Retinal pigment epithelial cell (primary cell): ENCODE measurements around the gene CAPN13.

Experiments used
- DNase-seq: peaks from one replicate; pipeline ENCODE4 v3.0.0-alpha.2; 2010; ENCODE audit warnings: low read depth
- H3K4me3 ChIP-seq: 2 replicates; pipeline ENCODE4 v1.5.1; 2011; ENCODE audit warnings: mild to moderate bottlenecking, low read length, control low read depth, moderate library complexity
- TF ChIP-seq, protein P1 (sequence below): conservative IDR thresholded peaks from 2 replicates; pipeline ENCODE4 v1.5.1; 2011; ENCODE audit warnings: low read depth, low read length, control low read depth, inconsistent platforms

The CAPN13 gene

DNA sequence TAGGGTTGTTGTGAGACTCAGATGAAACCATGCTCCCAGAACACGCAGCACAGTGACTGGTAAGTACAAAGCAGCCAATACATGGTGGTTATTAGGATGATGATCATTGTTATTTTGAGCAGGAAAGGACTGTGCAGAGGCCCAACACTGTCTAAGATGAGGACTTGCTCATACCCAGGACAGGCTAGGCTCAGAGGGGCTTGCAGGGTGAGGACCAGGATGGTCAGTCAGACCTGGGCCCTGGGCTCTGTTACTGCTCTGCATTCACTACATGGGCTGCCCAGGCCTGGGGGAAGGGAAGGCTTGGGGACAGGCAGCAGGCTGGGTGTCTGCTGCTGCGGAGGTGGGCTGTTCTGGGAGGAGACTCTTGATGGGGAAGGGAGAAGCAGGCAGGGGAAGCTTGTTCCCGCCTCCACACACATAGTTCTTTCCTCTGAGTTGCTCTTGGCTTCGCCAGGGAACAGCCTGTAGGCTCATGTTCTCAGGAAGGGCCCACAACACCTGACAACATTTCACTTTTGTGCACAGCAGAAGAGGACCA, 17.5 kb downstream of the CAPN13 start:
- TF ChIP-seq, protein P1, sequence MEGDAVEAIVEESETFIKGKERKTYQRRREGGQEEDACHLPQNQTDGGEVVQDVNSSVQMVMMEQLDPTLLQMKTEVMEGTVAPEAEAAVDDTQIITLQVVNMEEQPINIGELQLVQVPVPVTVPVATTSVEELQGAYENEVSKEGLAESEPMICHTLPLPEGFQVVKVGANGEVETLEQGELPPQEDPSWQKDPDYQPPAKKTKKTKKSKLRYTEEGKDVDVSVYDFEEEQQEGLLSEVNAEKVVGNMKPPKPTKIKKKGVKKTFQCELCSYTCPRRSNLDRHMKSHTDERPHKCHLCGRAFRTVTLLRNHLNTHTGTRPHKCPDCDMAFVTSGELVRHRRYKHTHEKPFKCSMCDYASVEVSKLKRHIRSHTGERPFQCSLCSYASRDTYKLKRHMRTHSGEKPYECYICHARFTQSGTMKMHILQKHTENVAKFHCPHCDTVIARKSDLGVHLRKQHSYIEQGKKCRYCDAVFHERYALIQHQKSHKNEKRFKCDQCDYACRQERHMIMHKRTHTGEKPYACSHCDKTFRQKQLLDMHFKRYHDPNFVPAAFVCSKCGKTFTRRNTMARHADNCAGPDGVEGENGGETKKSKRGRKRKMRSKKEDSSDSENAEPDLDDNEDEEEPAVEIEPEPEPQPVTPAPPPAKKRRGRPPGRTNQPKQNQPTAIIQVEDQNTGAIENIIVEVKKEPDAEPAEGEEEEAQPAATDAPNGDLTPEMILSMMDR, result no peak
- H3K4me3 ChIP-seq, result no peak overlapping the region
- DNase-seq, result no peak

DNA sequence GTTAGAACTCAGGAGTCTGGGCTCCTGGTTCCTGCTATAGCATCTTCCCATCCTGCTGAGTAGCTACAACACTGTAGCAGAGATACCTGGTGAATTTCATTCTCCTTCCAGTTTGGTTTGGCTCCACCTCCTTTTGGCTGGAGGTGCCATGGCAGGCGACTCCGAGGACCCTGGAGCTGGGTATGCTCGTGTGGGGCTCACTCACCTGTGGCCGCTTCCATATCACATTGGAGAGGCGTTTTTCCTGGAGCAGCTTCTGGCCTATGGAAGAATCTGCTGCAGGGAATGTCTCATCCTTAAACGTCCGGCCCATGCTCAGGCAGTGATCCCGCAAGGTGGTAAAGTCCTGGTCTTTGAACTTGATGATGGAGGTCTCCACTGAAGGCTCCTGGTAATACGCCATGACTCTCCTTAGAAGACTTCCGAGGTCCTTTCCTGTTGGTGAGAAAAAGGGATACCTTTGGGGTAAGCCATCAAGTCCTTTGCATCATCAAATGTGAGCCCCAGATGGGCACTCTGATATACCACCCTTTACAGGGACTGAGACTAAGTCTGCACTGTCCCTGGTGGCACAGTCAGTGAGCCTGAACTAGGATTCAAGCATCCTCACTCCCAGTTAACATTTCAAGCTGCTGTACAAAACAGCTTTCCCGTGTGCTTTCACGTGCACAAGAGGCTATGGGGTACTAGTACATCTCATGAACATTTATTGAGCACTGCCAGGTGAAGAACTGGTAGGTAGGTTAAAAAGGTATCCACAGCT, 20.1 kb downstream of the CAPN13 start:
- DNase-seq, result no peak
- no peak overlapping the region for H3K4me3 ChIP-seq
- TF ChIP-seq, protein P1, result no peak

DNA sequence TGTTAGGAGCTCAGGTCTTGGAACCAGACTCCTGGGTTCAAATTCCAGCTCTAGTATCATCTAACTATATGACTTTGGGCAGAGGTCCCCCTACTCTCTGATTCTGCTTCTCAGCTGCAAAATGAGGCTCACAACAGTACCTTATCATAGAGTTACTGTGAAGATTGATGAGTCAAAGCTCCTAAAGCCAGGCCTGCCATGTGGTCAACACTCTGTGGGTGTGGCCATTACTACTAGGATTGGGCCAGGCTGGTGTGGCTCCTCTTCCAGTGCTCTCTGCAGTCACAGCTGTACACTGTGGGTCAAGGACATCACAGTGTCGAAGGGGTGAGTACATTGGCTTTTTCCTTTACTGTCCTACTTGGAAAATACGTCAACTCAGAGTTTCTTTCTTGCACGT, 22.6 kb downstream of the CAPN13 start:
- no peak overlapping the region for H3K4me3 ChIP-seq
- TF ChIP-seq, protein P1, result no peak
- DNase-seq, result no peak

DNA sequence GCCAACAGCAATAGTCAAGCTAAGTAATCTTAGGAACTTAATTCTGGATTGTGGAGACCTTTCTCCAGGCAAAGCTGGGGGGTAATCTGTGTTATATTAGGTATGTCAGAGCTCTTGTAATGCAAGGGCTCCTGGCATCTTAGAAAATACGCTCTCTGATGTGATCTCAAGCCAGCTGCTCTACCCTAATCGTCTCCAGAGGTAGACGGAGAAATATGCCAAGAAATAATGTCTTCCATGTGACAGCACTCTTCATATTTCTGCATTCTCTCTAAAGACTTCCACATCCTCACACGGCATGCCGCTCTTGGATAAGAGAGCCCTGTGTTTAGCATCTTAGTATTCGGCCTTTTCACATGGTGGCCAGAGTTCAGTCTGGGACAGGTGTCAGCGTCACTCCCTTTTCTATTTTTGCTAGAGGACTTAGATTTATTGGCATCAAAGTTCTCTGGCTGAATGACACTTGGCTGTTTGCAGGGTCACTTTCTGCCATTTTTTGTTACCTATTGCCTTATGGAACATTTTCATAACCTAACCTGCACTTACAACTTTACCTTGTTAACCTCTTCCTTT, 25.2 kb downstream of the CAPN13 start:
- TF ChIP-seq, protein P1, result no peak
- H3K4me3 ChIP-seq, result no peak overlapping the region
- no peak for DNase-seq

DNA sequence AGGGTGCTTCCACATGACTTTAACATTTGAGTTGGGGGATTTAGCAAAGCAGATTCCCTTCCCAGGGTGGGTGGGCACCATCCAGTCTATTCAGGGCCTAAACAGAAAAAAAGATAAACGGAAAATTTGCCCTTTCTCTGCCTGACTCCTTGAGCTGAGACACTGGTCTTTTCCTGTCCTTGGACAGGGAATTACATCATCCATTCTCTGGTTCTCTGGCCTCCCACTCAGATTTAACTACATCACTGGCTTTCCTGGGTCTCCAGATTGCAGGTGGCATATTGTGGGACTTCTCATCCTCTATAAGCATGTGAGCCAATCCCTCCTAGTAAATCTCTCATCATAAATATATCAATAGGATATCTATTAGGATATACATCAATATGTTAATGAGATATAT, 25.8 kb downstream of the CAPN13 start:
- DNase-seq, result no peak
- TF ChIP-seq, protein P1, result no peak
- H3K4me3 ChIP-seq, result no peak overlapping the region

DNA sequence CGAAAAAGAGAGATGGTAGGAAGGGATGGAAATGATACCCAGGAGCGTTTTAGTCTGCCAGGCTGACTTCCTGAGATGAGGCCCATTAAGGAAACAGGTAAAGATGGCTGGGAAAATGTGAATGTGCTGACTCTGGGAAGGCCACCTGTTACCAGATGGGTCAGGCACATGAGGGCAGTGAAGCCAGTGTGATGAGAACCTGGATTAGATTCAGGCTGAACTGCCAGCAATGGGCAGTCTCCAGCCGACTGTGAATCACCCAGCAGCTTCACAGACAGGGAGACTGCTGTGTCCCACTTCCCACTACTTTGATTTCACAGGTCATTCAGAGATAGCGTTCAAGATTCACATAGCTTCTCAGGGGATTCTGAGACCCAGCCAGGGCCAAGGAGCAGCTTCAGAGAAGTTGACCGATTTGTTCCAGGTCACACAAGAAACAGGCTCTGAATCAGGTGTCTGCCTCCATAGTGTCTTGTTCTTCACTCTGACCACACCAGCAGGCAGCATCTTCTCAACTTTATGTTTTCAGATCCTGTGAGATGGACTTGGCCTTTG, 26.4 kb downstream of the CAPN13 start:
- TF ChIP-seq, protein P1, result no peak
- H3K4me3 ChIP-seq, result no peak overlapping the region
- DNase-seq, result no peak
